WTC11 (cell line): Measurements from ENCODE around the gene CAND2.

Experiments
- MAX ChIP-seq: sonication (generic); formaldehyde crosslinking; IDR thresholded peaks from 2 replicates; pipeline ENCODE4 v1.8.0; 2022; ENCODE audit warnings: mild to moderate bottlenecking, missing genetic modification reagents
- NFYB ChIP-seq: sonication (generic); formaldehyde crosslinking; conservative IDR thresholded peaks from 2 replicates; pipeline ENCODE4 v1.8.0; 2022; ENCODE audit warnings: low read depth, missing genetic modification reagents
- SP1 ChIP-seq: sonication (generic); formaldehyde crosslinking; conservative IDR thresholded peaks from 2 replicates; pipeline ENCODE4 v1.8.1; 2022; ENCODE audit warnings: missing genetic modification reagents

- TF ChIP-seq MAX (CRISPR knock-in tag) (no peak), SP1 (CRISPR knock-in tag) (no peak), NFYB (CRISPR knock-in tag) (no peak)
Observed at GRCh38 chr3:12797892-12798558, 1.5 kb downstream of the CAND2 start.
